Loucy (cell line): ENCODE data around the gene EIF4G3.
"Not testable (repeated sequence)": the region's sequence is repeated elsewhere in the genome, so short reads cannot be mapped to it uniquely, and the experiment has no call there.

Experiments
- H2AFZ ChIP-seq: fragments of 200-600 bp; sonication (generic); 2 replicates; pipeline ENCODE4 v1.6.0; 2016; ENCODE audit warnings: antibody characterized with exemption, mild to moderate bottlenecking, low read length, moderate library complexity
- H3F3A ChIP-seq: fragments of 200-600 bp; 2 replicates; pipeline ENCODE4 v1.6.0; 2016; ENCODE audit warnings: antibody characterized with exemption, low read depth, mild to moderate bottlenecking
- H3K27me3 ChIP-seq: fragments of 200-600 bp; sonication (generic); 2 replicates; pipeline ENCODE4 v1.6.1; 2014; ENCODE audit warnings: low read length, mild to moderate bottlenecking; ENCODE audit not compliant: insufficient read depth, poor library complexity, severe bottlenecking
- H3K36me3 ChIP-seq: fragments of 200-600 bp; sonication (generic); 2 replicates; pipeline ENCODE4 v1.6.1; 2016; ENCODE audit warnings: low read length; ENCODE audit not compliant: insufficient read depth
- H3K4me1 ChIP-seq: fragments of 200-600 bp; sonication (generic); 2 replicates; pipeline ENCODE4 v1.5.1; 2014; ENCODE audit warnings: low read length, mild to moderate bottlenecking; ENCODE audit not compliant: insufficient read depth, poor library complexity, severe bottlenecking
- H3K4me2 ChIP-seq: fragments of 200-600 bp; sonication (generic); 2 replicates; pipeline ENCODE4 v1.6.0; 2014; ENCODE audit warnings: antibody characterized with exemption, low read length, low read depth, mild to moderate bottlenecking; ENCODE audit not compliant: poor library complexity, severe bottlenecking
- H3K4me3 ChIP-seq: fragments of 200-600 bp; sonication (generic); 2 replicates; pipeline ENCODE4 v1.5.1; 2014; ENCODE audit warnings: low read length, mild to moderate bottlenecking, mixed read lengths; ENCODE audit not compliant: poor library complexity, severe bottlenecking
- H3K79me2 ChIP-seq: fragments of 200-600 bp; sonication (generic); 2 replicates; pipeline ENCODE4 v1.6.1; 2014; ENCODE audit warnings: low read length; ENCODE audit not compliant: insufficient read depth
- H3K9ac ChIP-seq: fragments of 200-600 bp; sonication (generic); 2 replicates; pipeline ENCODE4 v1.6.0; 2014; ENCODE audit warnings: mild to moderate bottlenecking, low read depth, low read length, moderate library complexity; ENCODE audit not compliant: poor library complexity, severe bottlenecking
- H3K9me2 ChIP-seq: fragments of 200-600 bp; sonication (generic); replicated peaks from 2 replicates; pipeline ENCODE4 v1.6.1; 2016; ENCODE audit warnings: low read depth, low read length, mixed read lengths
- H3K9me3 ChIP-seq: fragments of 200-600 bp; sonication (generic); 2 replicates; pipeline ENCODE4 v1.6.1; 2014; ENCODE audit warnings: mild to moderate bottlenecking, antibody characterized with exemption, low read length, low read depth; ENCODE audit not compliant: insufficient read depth
- H4K20me1 ChIP-seq: fragments of 200-600 bp; sonication (generic); 2 replicates; pipeline ENCODE4 v1.6.0; 2014; ENCODE audit warnings: antibody characterized with exemption, low read length, mild to moderate bottlenecking; ENCODE audit not compliant: insufficient read depth, poor library complexity, severe bottlenecking
- CTCF ChIP-seq: fragments of 200-600 bp; sonication (generic); conservative IDR thresholded peaks from 2 replicates; pipeline ENCODE4 v1.5.1; 2014; ENCODE audit warnings: mild to moderate bottlenecking, antibody characterized with exemption, low read length
- EZH2phosphoT487 ChIP-seq: fragments of 200-600 bp; IDR thresholded peaks from 2 replicates; pipeline ENCODE4 v1.6.1; 2018; ENCODE audit warnings: antibody characterized with exemption, mild to moderate bottlenecking, moderate library complexity, borderline replicate concordance

EIF4G3 gene

GRCh38 chr1:20928146-20928545, 248.6 kb downstream of the EIF4G3 start:
- Histone ChIP-seq H3K4me1 (peaks cover 14% of the 10 kb centered on the region), H4K20me1 (no peaks in the 10 kb centered on the region), H3K27me3 (no peaks in the 10 kb centered on the region), H3K36me3 (no peaks in the 10 kb centered on the region), H3K4me3 (no peak overlapping the region), H3K79me2 (no peaks in the 10 kb centered on the region), H3K9me3 (no peaks in the 10 kb centered on the region), H3K9me2 (no peaks in the 10 kb centered on the region), H3K9ac (no peak overlapping the region), H3F3A (0 out of 2 replicates have a peak, but pooled peaks cover 3% of the 10 kb centered on the region), H2AFZ (no peak overlapping the region), H3K4me2 (no peak overlapping the region)
- no peak for TF ChIP-seq CTCF
- TF ChIP-seq EZH2phosphoT487: no peak

- no peak for TF ChIP-seq CTCF
- no peak for TF ChIP-seq EZH2phosphoT487
- Histone ChIP-seq H3K9ac (no peak overlapping the region), H2AFZ (no peak overlapping the region), H3K4me3 (no peak overlapping the region), H3F3A (no peaks in the 10 kb centered on the region), H3K27me3 (no peaks in the 10 kb centered on the region), H3K4me2 (no peak overlapping the region), H4K20me1 (no peaks in the 10 kb centered on the region), H3K36me3 (no peaks in the 10 kb centered on the region), H3K4me1 (no peaks in the 10 kb centered on the region), H3K9me2 (no peaks in the 10 kb centered on the region), H3K79me2 (no peaks in the 10 kb centered on the region), H3K9me3 (no peaks in the 10 kb centered on the region)
Observed at GRCh38 chr1:20921285-20921684, 255.4 kb downstream of the EIF4G3 start.

- Histone ChIP-seq H3K9me2 (no peaks in the 10 kb centered on the region), H3K36me3 (no peaks in the 10 kb centered on the region), H3K4me1 (no peaks in the 10 kb centered on the region), H3K4me2 (no peak overlapping the region), H3F3A (0 out of 2 replicates have a peak, but pooled peaks cover 2% of the 10 kb centered on the region), H3K79me2 (no peaks in the 10 kb centered on the region), H2AFZ (no peak overlapping the region), H3K9me3 (no peaks in the 10 kb centered on the region), H3K27me3 (no peaks in the 10 kb centered on the region), H3K4me3 (no peak overlapping the region), H4K20me1 (no peaks in the 10 kb centered on the region), H3K9ac (no peak overlapping the region)
- TF ChIP-seq CTCF (no peak), EZH2phosphoT487 (no peak)
Observed at GRCh38 chr1:20913242-20913641, 263.5 kb downstream of the EIF4G3 start.

- not testable (repeated sequence) for H3F3A ChIP-seq, H3K36me3 ChIP-seq, H3K9me2 ChIP-seq, H3K27me3 ChIP-seq, H3K4me1 ChIP-seq, H3K9ac ChIP-seq, H3K9me3 ChIP-seq, H3K79me2 ChIP-seq, H3K4me3 ChIP-seq, H4K20me1 ChIP-seq, H2AFZ ChIP-seq, H3K4me2 ChIP-seq
Observed at GRCh38 chr1:20907526-20907925, 269.2 kb downstream of the EIF4G3 start.
